Measurements from ENCODE around the gene CADPS2.

The CADPS2 gene

GRCh38 chr7:122633472-122633871, 252.8 kb downstream of the CADPS2 start:
- Histone ChIP-seq H3K27ac (replicated peaks) (no peak overlapping the region), H3K27me3 (ENCODE audit: insufficient read depth, poor library complexity, severe bottlenecking) (no peaks in the 10 kb centered on the region), H3K4me3 (replicated peaks; ENCODE audit: insufficient read depth, low read length) (no peak overlapping the region)
- no peak for DNase-seq (ENCODE audit: low read depth in 1 of 2, low spot score in 1 of 2)
- TF ChIP-seq POLR2AphosphoS5 (IDR thresholded peaks at IDR 0.05; ENCODE audit: low read depth) (no peak), SPI1 (IDR thresholded peaks at IDR 0.05; ENCODE audit: borderline replicate concordance, low read depth) (peak; percentile 61)

GRCh38 chr7:122632238-122632637, 254.0 kb downstream of the CADPS2 start:
- Histone ChIP-seq H3K27me3 (ENCODE audit: insufficient read depth, poor library complexity, severe bottlenecking) (no peaks in the 10 kb centered on the region), H3K4me3 (replicated peaks; ENCODE audit: insufficient read depth, low read length) (no peak overlapping the region), H3K27ac (replicated peaks) (no peak overlapping the region)
- DNase-seq (ENCODE audit: low read depth in 1 of 2, low spot score in 1 of 2) = no peak
- no peak for TF ChIP-seq CTCF (IDR thresholded peaks at IDR 0.05; ENCODE audit: insufficient read depth, low read length)
- TF ChIP-seq SPI1 (IDR thresholded peaks at IDR 0.05; ENCODE audit: borderline replicate concordance, low read depth) = no peak
- TF ChIP-seq REST (IDR thresholded peaks at IDR 0.05; ENCODE audit: insufficient replicate concordance, low read depth) = no peak
- TF ChIP-seq POLR2AphosphoS5 (IDR thresholded peaks at IDR 0.05; ENCODE audit: low read depth) = no peak
- no peak for TF ChIP-seq GABPA (IDR thresholded peaks at IDR 0.05; ENCODE audit: low read depth)

- no peak for DNase-seq (ENCODE audit: low read depth in 1 of 2, low spot score in 1 of 2)
Observed at GRCh38 chr7:122629412-122629953, 256.8 kb downstream of the CADPS2 start.

More at GRCh38 chr7:122629412-122629953, 256.8 kb downstream of the CADPS2 start:
- Histone ChIP-seq H3K27me3 (ENCODE audit: insufficient read depth, poor library complexity, severe bottlenecking) (no peaks in the 10 kb centered on the region), H3K4me3 (replicated peaks; ENCODE audit: insufficient read depth, low read length) (no peak overlapping the region), H3K27ac (replicated peaks) (no peak overlapping the region)
- no peak for TF ChIP-seq REST (IDR thresholded peaks at IDR 0.05; ENCODE audit: insufficient replicate concordance, low read depth)
- TF ChIP-seq POLR2AphosphoS5 (IDR thresholded peaks at IDR 0.05; ENCODE audit: low read depth) = no peak
- no peak for TF ChIP-seq SPI1 (IDR thresholded peaks at IDR 0.05; ENCODE audit: borderline replicate concordance, low read depth)
- no peak for TF ChIP-seq CTCF (IDR thresholded peaks at IDR 0.05; ENCODE audit: insufficient read depth, low read length)
- TF ChIP-seq GABPA (IDR thresholded peaks at IDR 0.05; ENCODE audit: low read depth) = no peak

All from HL-60 (cell line).